Neural cell (in vitro differentiated cells): ENCODE data around the gene ACYP1. TPM values are rescaled to one million over a fixed set of nuclear protein-coding genes. Genes with fewer than 3 reads are reported as not detected.

Experiments
- H2AFZ ChIP-seq: fragments of 200-600, 300-800 bp; sonication (generic), shearing (Covaris generic); 2 replicates; pipeline ENCODE4 v1.6.0; 2014; ENCODE audit warnings: low read depth, mild to moderate bottlenecking, antibody characterized with exemption, low read length, moderate library complexity
- H3F3A ChIP-seq: fragments of 200-600 bp; shearing (Covaris generic); 2 replicates; pipeline ENCODE4 v1.6.1; 2016; ENCODE audit warnings: mild to moderate bottlenecking, moderate library complexity, mixed read lengths, antibody characterized with exemption, low read length; ENCODE audit not compliant: insufficient read depth, poor library complexity, severe bottlenecking
- H3K27ac ChIP-seq: fragments of 200-600, 300-800 bp; sonication (generic), shearing (Covaris generic); 2 replicates; pipeline ENCODE4 v1.5.1; 2014; ENCODE audit warnings: mild to moderate bottlenecking, low read length, moderate library complexity
- H3K27me3 ChIP-seq: fragments of 300-800, 200-600 bp; sonication (generic), shearing (Covaris generic); 2 replicates; pipeline ENCODE4 v1.6.0; 2014; ENCODE audit warnings: mild to moderate bottlenecking, low read depth, low read length, moderate library complexity; ENCODE audit not compliant: insufficient read depth
- H3K36me3 ChIP-seq: fragments of 300-800, 200-600 bp; sonication (generic), shearing (Covaris generic); 2 replicates; pipeline ENCODE4 v1.5.1; 2014; ENCODE audit warnings: mild to moderate bottlenecking, antibody characterized with exemption, low read length, moderate library complexity; ENCODE audit not compliant: insufficient read depth
- H3K4me2 ChIP-seq: fragments of 300-800, 200-600 bp; sonication (generic), shearing (Covaris generic); 2 replicates; pipeline ENCODE4 v1.6.0; 2014; ENCODE audit warnings: mild to moderate bottlenecking, low read length
- H3K4me3 ChIP-seq: fragments of 300-800, 200-600 bp; sonication (generic), shearing (Covaris generic); 2 replicates; pipeline ENCODE4 v1.5.1; 2014; ENCODE audit warnings: mild to moderate bottlenecking, low read length, moderate library complexity
- H3K79me2 ChIP-seq: fragments of 200-600 bp; shearing (Covaris generic); replicated peaks from 2 replicates; pipeline ENCODE4 v1.6.0; 2014; ENCODE audit warnings: mild to moderate bottlenecking, low read length, moderate library complexity; ENCODE audit not compliant: insufficient read depth
- H3K9ac ChIP-seq: fragments of 300-800, 200-600 bp; sonication (generic), shearing (Covaris generic); 2 replicates; pipeline ENCODE4 v1.6.1; 2016; ENCODE audit warnings: mild to moderate bottlenecking, low read length, mixed read lengths
- H3K9me2 ChIP-seq: fragments of 200-600 bp; shearing (Covaris generic); 2 replicates; pipeline ENCODE4 v1.6.1; 2016; ENCODE audit warnings: mild to moderate bottlenecking, low read length, mixed read lengths; ENCODE audit not compliant: insufficient read depth
- H3K9me3 ChIP-seq: fragments of 200-600, 300-800 bp; sonication (generic), shearing (Covaris generic); 2 replicates; pipeline ENCODE4 v1.6.1; 2016; ENCODE audit warnings: mild to moderate bottlenecking, mixed run types, low read length, moderate library complexity, mixed read lengths
- H4K20me1 ChIP-seq: fragments of 200-600 bp; shearing (Covaris generic); 2 replicates; pipeline ENCODE4 v1.6.1; 2016; ENCODE audit warnings: mild to moderate bottlenecking, mixed run types; ENCODE audit not compliant: insufficient read depth
- CTCF ChIP-seq: fragments of 450-650 bp; IDR thresholded peaks from 2 replicates; pipeline ENCODE4 v1.5.1; 2014; ENCODE audit warnings: antibody characterized with exemption, mild to moderate bottlenecking, moderate library complexity; ENCODE audit not compliant: poor library complexity, severe bottlenecking
- EP300 ChIP-seq: fragments of 450-650 bp; conservative IDR thresholded peaks from 2 replicates; pipeline ENCODE4 v1.6.1; 2014; ENCODE audit warnings: antibody characterized with exemption, mild to moderate bottlenecking, moderate library complexity; ENCODE audit not compliant: poor library complexity, severe bottlenecking
- EZH2 ChIP-seq: fragments of 200-600, 300-800 bp; shearing (Covaris generic), sonication (generic); IDR thresholded peaks from 2 replicates; pipeline ENCODE4 v1.6.1; 2014; ENCODE audit warnings: antibody characterized with exemption, low read length, borderline replicate concordance, mild to moderate bottlenecking; ENCODE audit not compliant: insufficient read depth, poor library complexity, severe bottlenecking
- MXI1 ChIP-seq: fragments of 450-650 bp; conservative IDR thresholded peaks from 2 replicates; pipeline ENCODE4 v1.6.1; 2014; ENCODE audit warnings: antibody characterized with exemption, mild to moderate bottlenecking; ENCODE audit not compliant: poor library complexity, severe bottlenecking
- POLR2AphosphoS5 ChIP-seq: IDR thresholded peaks from 2 replicates; pipeline ENCODE4 v1.6.1; 2012
- RAD21 ChIP-seq: fragments of 450-650 bp; conservative IDR thresholded peaks from 2 replicates; pipeline ENCODE4 v1.6.1; 2014; ENCODE audit warnings: antibody characterized with exemption, mild to moderate bottlenecking, moderate library complexity
- REST ChIP-seq: IDR thresholded peaks from 2 replicates; pipeline ENCODE4 v1.6.1; 2012; ENCODE audit warnings: borderline replicate concordance
- SMC3 ChIP-seq: fragments of 450-650 bp; conservative IDR thresholded peaks from 2 replicates; pipeline ENCODE4 v1.6.1; 2014; ENCODE audit warnings: antibody characterized with exemption, mild to moderate bottlenecking, moderate library complexity; ENCODE audit not compliant: poor library complexity
- TAF1 ChIP-seq: IDR thresholded peaks from 2 replicates; pipeline ENCODE4 v1.6.1; 2012; ENCODE audit warnings: low read depth
- polyA plus RNA-seq: library from polyadenylated mRNA; depleted of rRNA; stranded (reverse); fragments of >200 nt; gene quantifications from 2 replicates; pipeline ENCODE4 v1.2.3, GENCODE V29; 2014

The ACYP1 gene
- polyA plus RNA-seq, 1 donor from 2014 or later = 143 TPM

GRCh38 chr14:75079521-75079920, 15.7 kb upstream of the ACYP1 start:
- no peaks in the 10 kb centered on the region for H3K79me2 ChIP-seq
- H4K20me1 ChIP-seq = no peaks in the 10 kb centered on the region
- no peak overlapping the region for H3K4me3 ChIP-seq
- no peak for TF ChIP-seq CTCF
- no peak for TF ChIP-seq RAD21
- no peaks in the 10 kb centered on the region for H3K9me3 ChIP-seq
- H3K9ac ChIP-seq = no peak overlapping the region
- no peaks in the 10 kb centered on the region for H3K9me2 ChIP-seq
- H3K27ac ChIP-seq = no peak overlapping the region
- no peaks in the 10 kb centered on the region for H3F3A ChIP-seq
- no peak overlapping the region for H2AFZ ChIP-seq
- no peaks in the 10 kb centered on the region for H3K36me3 ChIP-seq
- H3K4me2 ChIP-seq = no peak overlapping the region
- no peaks in the 10 kb centered on the region for H3K27me3 ChIP-seq

- TF ChIP-seq CTCF (no peak), POLR2AphosphoS5 (peak; percentile 67)
- no peak overlapping the region for H3K9ac ChIP-seq
- no peaks in the 10 kb centered on the region for H4K20me1 ChIP-seq
- no peaks in the 10 kb centered on the region for H3K9me2 ChIP-seq
- no peaks in the 10 kb centered on the region for H3K36me3 ChIP-seq
- H3K4me2 ChIP-seq = no peak overlapping the region
- H3K4me3 ChIP-seq = no peak overlapping the region
- H3F3A ChIP-seq = no peaks in the 10 kb centered on the region
- no peaks in the 10 kb centered on the region for H3K79me2 ChIP-seq
- no peaks in the 10 kb centered on the region for H3K9me3 ChIP-seq
- H2AFZ ChIP-seq = no peak overlapping the region
- no peaks in the 10 kb centered on the region for H3K27me3 ChIP-seq
- no peak overlapping the region for H3K27ac ChIP-seq
Measured at GRCh38 chr14:75077794-75078193, 14.0 kb upstream of the ACYP1 start.

- Histone ChIP-seq H3K9me3 (no peaks in the 10 kb centered on the region), H3K9ac (no peak overlapping the region), H3K4me2 (no peak overlapping the region), H3K4me3 (peak overlapping the region; percentile 91), H3K27me3 (no peaks in the 10 kb centered on the region), H2AFZ (no peak overlapping the region), H3F3A (no peaks in the 10 kb centered on the region), H3K79me2 (no peaks in the 10 kb centered on the region), H3K36me3 (no peaks in the 10 kb centered on the region), H4K20me1 (no peaks in the 10 kb centered on the region), H3K27ac (no peak overlapping the region), H3K9me2 (no peaks in the 10 kb centered on the region)
- TF ChIP-seq CTCF (no peak), EP300 (no peak), TAF1 (no peak), EZH2 (no peak), POLR2AphosphoS5 (no peak), MXI1 (no peak), REST (no peak), SMC3 (no peak), RAD21 (no peak)
Measured at GRCh38 chr14:75070383-75070782, 6.6 kb upstream of the ACYP1 start.
